NB4 (cell line): Measurements from ENCODE around the gene NDRG3.

Source experiments
- POLR2A ChIP-seq: IDR thresholded peaks from 2 replicates; pipeline ENCODE4 v1.6.1; 2011; ENCODE audit warnings: mild to moderate bottlenecking; ENCODE audit not compliant: insufficient read length; ENCODE audit errors: extremely low read depth
- TF ChIP-seq, protein P1 (sequence below): IDR thresholded peaks from 2 replicates; pipeline ENCODE4 v1.6.1; 2011; ENCODE audit warnings: low read depth, low read length

DNA sequence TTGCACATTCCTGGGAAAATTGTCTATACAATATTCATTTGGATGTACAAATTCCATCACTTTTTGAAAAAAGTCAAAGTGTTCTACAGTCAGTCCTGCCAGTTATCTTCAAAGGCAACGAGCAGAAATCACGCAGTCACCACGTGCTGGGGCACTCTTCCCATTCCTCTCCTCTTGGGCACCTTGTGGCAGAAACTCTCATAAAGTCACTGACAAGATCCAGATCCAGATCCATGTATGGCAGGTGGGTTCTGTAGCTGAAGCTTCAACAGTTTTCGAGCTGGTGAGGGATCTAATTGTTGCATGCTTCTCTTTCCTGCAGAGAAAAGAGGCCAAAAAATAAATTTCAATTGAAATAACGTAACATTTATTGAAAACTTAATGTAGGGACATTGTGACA is 6.7 kb upstream of the NDRG3 start:
- TF ChIP-seq, protein P1, sequence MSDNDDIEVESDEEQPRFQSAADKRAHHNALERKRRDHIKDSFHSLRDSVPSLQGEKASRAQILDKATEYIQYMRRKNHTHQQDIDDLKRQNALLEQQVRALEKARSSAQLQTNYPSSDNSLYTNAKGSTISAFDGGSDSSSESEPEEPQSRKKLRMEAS: no peak
- no peak for TF ChIP-seq POLR2A
